NCI-H345 (cell line): ENCODE data around the gene SIPA1L3.

ENCODE experiments used
- DNase-seq: peaks from one replicate; lab custom pipeline; 2025; lab: John Stamatoyannopoulos, UW

Gene SIPA1L3

DNA sequence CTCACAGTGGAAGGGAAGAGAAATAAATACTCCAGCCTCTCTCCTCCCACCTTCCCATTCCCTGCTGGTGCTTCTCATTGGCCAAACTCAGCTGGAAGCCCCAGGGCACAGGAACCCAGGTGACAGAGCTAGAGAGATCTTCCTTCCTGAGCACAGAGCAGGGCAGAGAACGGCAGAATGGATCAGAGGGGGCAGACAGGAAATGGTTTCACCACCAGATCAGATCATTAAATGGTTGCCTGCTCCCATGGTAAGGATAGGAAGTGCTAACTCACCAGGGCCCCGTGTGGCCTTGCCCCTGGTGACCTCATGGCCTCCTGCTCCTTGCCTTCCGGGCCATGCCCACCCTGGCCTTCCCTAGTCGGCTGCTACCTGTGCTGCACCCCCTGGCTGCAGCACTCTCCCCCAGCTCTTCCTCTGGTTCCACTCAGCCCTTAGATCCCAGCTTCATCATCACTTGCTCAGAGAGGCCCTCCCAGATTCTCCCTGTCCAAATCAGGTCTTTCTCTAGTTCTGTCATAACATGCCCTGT, 208.3 kb downstream of the SIPA1L3 start:
- no peak for DNase-seq

DNA sequence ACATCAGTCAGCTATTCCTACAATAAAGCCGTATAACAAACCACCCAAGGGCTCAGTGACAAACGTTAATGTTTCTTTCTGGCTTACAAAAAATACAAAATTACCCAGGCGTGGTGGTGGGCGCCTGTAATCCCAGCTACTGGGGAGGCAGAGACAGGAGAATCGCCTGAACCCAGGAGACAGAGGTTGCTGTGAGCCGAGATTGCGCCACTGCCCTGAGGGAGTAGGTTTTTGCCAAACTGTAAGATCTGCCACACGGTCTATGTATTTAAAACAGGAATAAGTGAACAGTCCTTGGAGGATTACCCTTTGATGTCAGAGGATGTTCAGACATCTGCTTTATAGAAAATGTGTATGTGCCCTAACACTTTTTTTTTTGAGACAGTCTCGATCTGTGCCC, 211.2 kb downstream of the SIPA1L3 start:
- DNase-seq, result no peak

DNA sequence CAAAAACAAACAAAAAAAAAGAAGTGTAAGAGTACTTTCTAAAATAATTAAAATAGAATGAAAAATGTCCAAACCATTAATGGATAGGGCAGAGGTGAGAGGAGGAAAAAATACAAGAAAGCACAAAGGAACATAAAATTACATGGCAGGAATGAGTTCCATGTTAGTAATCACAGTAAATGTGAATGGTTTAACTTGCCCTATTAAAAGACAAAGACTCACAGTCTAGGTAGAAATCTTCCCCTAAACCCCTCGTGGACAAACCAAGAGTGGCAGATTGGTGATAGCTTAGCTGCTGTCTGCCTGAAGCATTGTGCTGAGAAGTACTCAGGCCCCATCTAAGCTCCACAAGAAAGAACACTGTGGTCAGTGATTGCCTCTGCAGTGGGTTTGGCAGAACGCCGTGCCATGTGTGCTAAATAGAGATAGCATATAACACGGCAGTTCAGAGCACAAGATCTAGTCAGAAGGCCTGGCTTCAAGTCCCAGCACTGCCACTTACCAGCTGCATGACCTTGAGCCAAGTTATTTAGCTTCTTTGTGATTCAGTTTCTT, 213.5 kb downstream of the SIPA1L3 start:
- no peak for DNase-seq

GRCh38 chr19:38122402-38123093, 215.5 kb downstream of the SIPA1L3 start:
- DNase-seq, result no peak

DNA sequence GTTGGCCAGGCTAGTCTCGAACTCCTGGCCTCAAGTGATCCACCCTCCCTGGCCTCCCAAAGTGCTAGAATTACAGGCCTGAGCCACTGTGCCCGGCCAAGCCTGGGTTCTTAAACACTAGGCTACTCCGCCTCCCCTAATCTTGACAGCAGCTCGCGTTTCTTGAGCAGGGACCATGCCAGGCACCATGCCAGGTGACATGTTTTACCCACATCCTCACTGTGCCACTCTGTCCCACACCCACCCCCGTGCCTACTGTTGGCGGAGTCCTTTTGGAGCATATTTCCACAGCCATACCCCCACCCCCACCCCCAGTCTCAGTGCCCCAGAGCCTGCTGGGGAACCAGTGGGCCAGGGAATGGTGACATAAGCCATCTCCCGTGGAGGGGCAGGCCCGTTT, 218.2 kb downstream of the SIPA1L3 start:
- DNase-seq, result no peak

DNA sequence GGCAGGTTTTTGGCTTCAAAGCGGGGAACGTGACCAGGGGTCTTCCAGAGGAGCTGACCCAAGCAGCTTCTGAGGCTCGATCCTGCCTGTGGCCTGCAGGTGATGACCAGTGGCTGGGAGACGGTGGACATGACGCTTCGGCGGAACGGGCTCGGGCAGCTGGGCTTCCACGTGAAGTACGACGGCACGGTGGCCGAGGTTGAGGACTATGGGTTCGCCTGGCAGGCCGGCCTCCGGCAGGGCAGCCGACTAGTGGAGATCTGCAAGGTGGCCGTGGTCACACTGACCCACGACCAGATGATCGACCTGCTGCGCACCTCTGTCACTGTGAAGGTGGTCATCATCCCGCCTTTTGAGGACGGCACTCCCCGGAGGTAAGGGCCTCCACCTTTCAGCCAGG, 223.4 kb downstream of the SIPA1L3 start:
- no peak for DNase-seq

DNA sequence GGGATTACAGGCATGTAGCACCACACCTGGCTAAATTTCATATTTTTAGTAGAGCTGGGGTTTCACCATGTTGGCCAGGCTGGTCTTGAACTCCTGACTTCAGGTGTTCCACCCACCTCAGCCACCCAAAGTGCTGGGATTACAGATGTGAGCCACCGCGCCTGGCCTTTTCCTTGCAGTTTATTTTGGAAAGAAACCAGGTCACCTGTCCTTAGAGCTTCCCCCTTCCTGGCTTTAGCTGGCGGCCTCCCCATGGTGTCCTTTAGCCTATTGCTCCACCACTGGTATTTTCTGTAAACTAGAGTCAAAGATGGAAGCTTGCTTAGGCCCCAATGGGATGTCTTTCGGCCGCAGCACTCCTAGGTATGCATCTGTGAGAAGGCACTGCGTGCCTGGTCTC, 225.8 kb downstream of the SIPA1L3 start:
- no peak for DNase-seq

- DNase-seq, result no peak
These were observed 226.3 kb downstream of the SIPA1L3 start for GRCh38 chr19:38133319-38133718.

DNA sequence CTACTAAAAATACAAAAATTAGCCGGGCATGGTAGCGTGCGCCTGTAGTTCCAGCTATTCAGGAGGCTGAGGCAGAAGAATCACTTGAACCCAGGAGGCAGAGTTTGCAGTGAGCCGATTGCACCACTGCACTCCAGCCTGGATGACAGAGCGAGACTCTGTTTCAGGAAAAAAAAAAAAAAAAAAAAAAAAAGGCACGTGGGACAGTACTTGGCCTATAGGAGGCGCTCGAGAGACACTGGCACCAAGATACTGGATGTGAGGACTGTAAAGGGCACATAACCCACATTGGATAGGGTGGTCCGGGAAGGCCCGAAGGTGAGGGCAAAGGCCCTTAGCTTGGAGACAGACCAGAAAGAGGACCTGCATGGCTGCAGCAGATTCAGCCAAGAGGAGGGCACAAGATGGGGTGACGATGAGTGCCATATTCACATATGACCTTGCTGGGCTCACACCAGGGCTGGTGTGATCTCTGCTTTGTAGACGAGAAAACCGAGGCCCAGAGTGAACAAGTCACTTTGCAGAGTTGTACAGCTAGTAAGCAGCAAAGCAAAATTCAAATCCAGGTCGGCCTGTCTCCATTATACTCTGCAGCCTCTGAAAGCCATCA, 227.6 kb downstream of the SIPA1L3 start:
- peak; percentile 12 for DNase-seq

DNA sequence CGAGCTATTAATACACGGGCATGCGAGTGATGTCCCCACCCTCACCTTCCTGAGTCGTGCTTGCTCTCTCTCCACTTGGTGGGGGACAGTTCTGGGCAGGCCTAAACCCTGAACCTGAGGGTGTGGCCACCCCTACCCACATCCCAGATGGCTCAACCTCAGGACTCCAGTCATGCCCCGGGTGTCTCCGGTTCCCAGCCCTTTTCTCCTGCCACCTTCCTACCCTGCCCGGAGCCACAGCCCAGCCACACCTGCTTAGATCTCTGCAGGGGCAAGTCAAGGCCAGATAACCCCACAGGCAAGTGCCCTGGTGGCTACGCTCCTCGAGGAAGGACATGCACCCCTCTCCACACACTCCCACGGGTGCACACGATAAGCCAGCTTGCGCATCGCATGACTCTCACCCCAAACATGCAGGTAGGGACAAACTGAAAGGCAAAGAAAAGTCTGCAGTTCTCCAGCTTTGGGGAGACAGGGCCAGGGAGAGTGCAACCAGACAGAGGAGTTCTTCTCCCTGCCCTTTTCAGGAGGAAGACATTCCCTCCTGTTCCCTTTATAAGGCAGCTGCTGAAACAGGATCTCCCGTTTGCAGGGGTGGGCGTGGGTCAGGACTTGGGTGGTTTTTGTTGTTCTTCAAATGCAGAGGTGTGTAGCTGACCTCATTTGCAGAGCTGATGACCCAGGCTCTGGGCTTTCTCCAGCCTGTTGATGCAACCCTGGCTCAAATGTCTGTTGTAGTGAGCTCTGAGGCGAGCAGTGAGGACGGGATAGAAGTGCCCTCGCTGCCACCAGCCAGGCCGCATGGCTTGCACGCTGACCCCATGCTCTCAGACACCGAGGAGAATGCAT, 228.4 kb downstream of the SIPA1L3 start:
- DNase-seq, result no peak

DNA sequence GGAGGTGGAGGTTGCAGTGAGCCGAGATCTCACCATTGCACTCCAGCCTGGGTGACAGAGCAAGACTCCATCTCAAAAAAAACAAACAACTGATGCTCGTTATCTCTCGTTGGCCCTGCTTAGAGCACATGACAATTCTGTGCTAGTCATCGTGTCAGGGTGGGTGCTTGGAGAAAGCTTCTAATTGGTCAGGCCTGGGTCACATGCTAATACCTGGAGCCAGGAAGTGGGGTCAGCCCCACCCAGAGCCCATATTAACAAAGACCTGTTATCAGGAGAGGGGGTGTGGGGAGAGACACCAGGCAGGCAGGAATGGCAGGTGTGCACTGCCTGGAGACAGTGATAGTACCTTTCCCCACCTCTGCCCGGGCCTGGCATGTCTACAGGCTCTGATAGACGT, 232.1 kb downstream of the SIPA1L3 start:
- DNase-seq, result peak; percentile 29

- DNase-seq, result no peak
These were observed 234.1 kb downstream of the SIPA1L3 start for GRCh38 chr19:38141108-38141507.

GRCh38 chr19:38142176-38143035, 235.4 kb downstream of the SIPA1L3 start:
- DNase-seq, result peak; percentile 79

GRCh38 chr19:38143847-38144246, 236.8 kb downstream of the SIPA1L3 start:
- no peak for DNase-seq

DNA sequence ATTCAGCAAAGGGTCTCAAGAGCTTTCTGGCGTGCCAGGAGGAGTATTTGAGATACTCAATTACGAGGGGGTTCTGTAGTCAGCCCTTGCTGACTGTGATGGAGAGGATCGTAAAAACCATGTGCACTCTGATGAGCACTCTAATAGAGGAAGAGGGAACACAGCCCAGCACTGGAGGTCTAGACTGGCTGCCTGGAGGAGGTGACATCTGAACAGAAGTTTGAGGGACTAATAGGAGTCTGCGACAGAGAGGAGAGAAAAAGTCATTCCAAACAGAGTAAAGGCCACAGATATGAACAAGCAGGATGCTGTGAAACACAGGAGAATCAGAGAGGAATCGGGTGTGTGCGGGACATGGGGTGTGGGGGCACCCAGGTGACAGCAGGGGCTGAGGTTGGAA, 237.7 kb downstream of the SIPA1L3 start:
- no peak for DNase-seq

- no peak for DNase-seq
These were observed 238.6 kb downstream of the SIPA1L3 start for GRCh38 chr19:38145623-38146022.

DNA sequence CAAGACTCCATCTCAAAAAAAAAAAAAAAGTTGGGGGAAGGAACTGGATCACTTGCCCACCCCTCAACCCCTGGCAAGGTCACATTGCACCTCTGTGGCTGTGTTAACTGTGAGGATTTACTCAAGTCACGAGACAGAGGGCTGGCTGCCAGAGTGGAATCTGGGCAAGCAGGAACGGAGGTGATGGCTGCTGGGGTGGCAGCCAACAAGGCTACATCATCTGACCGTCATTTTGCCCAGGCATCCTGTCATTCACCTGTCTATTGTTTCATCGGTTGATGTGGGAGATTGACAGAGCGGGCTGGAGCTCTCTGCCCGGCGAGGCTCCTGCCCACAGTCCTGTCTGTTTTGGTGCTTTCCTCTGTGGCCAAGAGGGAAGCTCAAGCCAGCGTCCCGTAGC, 241.3 kb downstream of the SIPA1L3 start:
- no peak for DNase-seq

- DNase-seq, result no peak
These were observed 242.7 kb downstream of the SIPA1L3 start for GRCh38 chr19:38149661-38150061.

- no peak for DNase-seq
These were observed 244.2 kb downstream of the SIPA1L3 start for GRCh38 chr19:38151242-38151641.

DNA sequence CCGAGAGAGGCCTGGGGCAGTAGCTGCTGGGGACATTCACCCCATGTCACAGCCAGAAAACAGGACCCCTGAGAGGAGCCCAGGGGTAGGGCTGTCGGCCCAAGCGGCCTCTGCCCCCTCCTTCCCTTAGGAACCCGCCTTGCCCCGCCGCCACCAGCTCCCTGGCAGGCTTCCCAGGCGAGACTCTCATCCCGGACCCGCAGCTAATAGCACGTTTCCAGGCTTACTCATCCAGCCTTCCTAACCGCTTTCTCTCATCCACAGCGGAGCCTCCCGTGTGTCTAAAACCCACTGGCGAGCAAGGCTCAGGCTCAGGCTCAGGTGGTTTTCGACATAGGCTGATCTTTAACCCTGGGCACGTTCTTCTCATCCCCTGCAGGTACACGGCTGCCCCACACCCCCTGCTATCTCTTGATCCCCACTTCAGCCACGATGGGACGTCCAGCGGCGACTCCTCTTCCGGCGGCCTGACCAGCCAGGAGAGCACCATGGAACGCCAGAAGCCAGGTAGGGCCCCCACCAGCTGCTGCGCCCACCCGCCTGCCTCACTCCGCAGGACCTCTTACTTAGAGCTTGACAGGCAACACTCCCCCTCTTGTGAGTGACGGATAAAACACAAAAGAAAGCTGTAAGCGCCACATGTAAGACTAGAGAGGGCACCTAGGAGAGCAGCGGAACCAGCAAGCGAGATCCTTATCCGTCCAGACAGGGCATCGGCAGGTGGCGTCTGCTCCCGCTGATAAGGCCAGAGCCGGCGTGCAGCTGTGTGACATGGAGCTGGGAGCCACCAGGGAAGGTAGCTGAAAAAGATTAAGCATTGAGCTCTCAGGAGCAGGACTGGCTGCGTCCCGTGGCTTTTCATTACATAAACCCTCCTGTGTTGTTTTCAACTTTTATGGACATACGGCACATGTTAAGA, 245.7 kb downstream of the SIPA1L3 start:
- no peak for DNase-seq
